Colonic mucosa (tissue), 4 donors: ENCODE measurements around the gene SMURF2. TPM values are rescaled to one million over a fixed set of nuclear protein-coding genes. Genes with fewer than 3 reads are reported as not detected.

ENCODE experiments used
- DNase-seq: peaks from one replicate; pipeline ENCODE4 v3.0.0-alpha.2; 2020
- H3K27ac ChIP-seq: fragments of 200-600 bp; one replicate; pipeline ENCODE4 v1.8.0; 2021
- H3K27me3 ChIP-seq: fragments of 200-600 bp; one replicate; pipeline ENCODE4 v1.8.0; 2021
- H3K36me3 ChIP-seq: fragments of 200-600 bp; one replicate; pipeline ENCODE4 v1.8.0; 2021
- H3K4me1 ChIP-seq: fragments of 200-600 bp; one replicate; pipeline ENCODE4 v1.8.0; 2021; ENCODE audit warnings: mild to moderate bottlenecking
- H3K4me3 ChIP-seq: fragments of 200-600 bp; one replicate; pipeline ENCODE4 v1.8.0; 2021
- H3K9ac ChIP-seq, 2 donors: one replicate each; pipeline ENCODE4 v1.7.0; 2013; ENCODE audit warnings: control low read depth in 2 of 2, low read depth in 2 of 2, low read length in 2 of 2
- H3K9me3 ChIP-seq: fragments of 200-600 bp; one replicate; pipeline ENCODE4 v1.8.0; 2021
- intact Hi-C: fragments of 100-400 bp; cut with DNase I; formaldehyde crosslinking; loops from one replicate; pipeline ENCODE4 v1.14.1; 2022
- total RNA-seq, 2 donors: library from RNA; stranded (reverse); fragmentation: NEBNext Ultra II Directional in 1 of 2; extraction: Animal tissue kit (Norgen Biotek cat#: 25700) in 1 of 2; gene quantifications; one replicate each; pipeline ENCODE4 v1.2.1, GENCODE V29; 2021
- TF ChIP-seq, protein P1 (sequence below): fragments of 200-600 bp; IDR thresholded peaks from one replicate; pipeline ENCODE4 v1.8.0; 2022; ENCODE audit warnings: antibody characterized with exemption, mild to moderate bottlenecking
- donor health status: healthy.
- donor health status: DM: no; HTN: no; CAD: no.
- donor health status: DM: no; HTN: no; CAD: no.

Gene SMURF2
- total RNA-seq, 2 donors from 2014 or later: 10.6 to 18.6 TPM

- Histone ChIP-seq H3K27ac (no peak overlapping the region), H3K4me1 (no peaks in the 10 kb centered on the region), H3K27me3 (no peaks in the 10 kb centered on the region), H3K9me3 (no peaks in the 10 kb centered on the region), H3K36me3 (no peaks in the 10 kb centered on the region), H3K4me3 (no peak overlapping the region), H3K9ac (no peak overlapping the region)
- no peak for DNase-seq
- TF ChIP-seq, protein P1, sequence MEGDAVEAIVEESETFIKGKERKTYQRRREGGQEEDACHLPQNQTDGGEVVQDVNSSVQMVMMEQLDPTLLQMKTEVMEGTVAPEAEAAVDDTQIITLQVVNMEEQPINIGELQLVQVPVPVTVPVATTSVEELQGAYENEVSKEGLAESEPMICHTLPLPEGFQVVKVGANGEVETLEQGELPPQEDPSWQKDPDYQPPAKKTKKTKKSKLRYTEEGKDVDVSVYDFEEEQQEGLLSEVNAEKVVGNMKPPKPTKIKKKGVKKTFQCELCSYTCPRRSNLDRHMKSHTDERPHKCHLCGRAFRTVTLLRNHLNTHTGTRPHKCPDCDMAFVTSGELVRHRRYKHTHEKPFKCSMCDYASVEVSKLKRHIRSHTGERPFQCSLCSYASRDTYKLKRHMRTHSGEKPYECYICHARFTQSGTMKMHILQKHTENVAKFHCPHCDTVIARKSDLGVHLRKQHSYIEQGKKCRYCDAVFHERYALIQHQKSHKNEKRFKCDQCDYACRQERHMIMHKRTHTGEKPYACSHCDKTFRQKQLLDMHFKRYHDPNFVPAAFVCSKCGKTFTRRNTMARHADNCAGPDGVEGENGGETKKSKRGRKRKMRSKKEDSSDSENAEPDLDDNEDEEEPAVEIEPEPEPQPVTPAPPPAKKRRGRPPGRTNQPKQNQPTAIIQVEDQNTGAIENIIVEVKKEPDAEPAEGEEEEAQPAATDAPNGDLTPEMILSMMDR: no peak
- intact Hi-C loops: no loop called here
Observed at GRCh38 chr17:64632194-64632593, 29.9 kb downstream of the SMURF2 start.

DNA sequence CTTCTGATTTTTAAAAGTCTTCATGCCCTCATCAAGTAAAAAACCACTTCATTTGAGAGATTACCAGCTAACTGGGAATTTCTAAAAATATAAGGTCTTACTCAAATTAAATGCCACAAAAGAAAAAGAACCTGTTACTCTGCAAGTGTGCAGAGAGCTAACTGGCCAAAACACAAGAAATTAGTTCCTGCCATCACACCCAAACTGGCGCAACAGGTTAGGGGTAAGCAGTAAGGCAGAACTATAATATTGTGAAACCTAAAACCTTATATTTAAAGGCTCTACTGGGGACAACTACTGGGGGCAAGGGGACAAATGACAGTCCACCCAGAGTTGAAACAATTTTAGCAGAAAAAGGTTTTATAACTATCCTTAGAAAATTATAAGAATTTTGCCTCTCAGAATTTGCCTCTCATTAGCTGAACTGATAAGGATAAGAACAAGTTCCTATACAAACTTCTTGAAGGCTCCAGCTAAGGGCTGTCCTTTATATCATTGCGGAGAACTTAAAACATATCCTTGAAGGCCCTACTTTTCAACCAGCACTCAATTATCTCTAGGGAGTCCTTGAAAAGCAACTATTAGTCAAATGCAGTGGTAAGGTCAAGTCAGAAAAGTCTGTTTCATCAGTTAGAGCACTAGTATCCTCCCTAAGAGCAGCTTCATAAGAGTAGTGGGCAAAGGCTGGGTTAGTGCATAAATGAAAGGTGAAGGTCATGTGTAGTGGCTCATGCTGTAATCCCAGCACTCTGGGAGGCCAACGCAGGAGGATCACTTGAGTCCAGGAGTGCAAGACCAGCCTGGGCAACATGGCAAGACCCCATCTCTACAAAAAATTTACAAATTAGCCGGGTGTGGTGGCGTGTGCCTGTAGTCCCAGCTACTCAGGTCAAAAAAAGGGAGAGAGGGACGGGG lies 31.5 kb downstream of the SMURF2 start:
- Histone ChIP-seq H3K27ac (no peak overlapping the region), H3K9me3 (no peaks in the 10 kb centered on the region), H3K4me1 (no peaks in the 10 kb centered on the region), H3K9ac (no peak overlapping the region), H3K4me3 (no peak overlapping the region), H3K36me3 (no peaks in the 10 kb centered on the region), H3K27me3 (no peaks in the 10 kb centered on the region)
- intact Hi-C loops: no loop called here
- no peak for DNase-seq
- TF ChIP-seq, protein P1: no peak

DNA sequence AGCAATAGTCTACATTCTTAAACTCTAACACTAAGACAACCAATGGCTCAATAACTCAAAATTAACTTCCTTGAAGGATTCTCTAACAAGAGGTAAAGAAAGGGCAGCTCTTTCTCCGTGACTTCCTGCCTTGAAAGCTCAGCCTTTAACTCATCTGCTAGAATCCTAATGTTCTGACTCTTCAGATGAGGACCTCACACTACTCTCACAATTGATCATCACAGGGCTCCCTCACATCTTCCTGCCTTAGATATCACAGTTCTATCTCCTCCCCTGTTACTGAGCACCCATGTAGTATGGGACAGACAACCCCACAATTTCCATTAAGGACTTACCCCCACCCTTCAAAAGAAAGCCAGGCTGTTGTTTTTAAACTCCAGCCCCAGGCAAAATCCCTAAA lies 33.5 kb downstream of the SMURF2 start:
- TF ChIP-seq, protein P1: no peak
- Histone ChIP-seq H3K9ac (no peak overlapping the region), H3K36me3 (no peaks in the 10 kb centered on the region), H3K4me1 (no peaks in the 10 kb centered on the region), H3K27me3 (no peaks in the 10 kb centered on the region), H3K4me3 (no peak overlapping the region), H3K9me3 (no peaks in the 10 kb centered on the region), H3K27ac (no peak overlapping the region)
- intact Hi-C loops: no loop called here
- DNase-seq: no peak

DNA sequence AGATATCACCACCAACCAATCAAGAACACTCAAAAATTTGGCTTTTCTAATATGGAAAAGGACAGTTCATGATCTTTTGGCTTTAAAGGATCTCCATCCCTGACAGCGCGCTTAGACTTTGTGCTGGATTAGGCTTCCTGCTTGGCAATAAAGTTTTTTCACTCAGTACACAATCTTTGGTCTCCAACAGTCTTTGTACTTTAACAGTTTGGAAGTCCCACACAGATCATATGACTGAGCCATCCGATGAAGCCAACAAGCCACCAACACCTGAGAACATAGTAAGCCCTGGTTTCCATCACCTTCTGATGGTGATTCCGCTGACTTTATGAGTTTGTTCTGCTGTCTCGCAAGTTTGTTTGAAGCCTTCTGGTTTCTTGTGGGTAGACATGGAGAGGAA lies 34.3 kb downstream of the SMURF2 start:
- no peak overlapping the region for H3K27ac ChIP-seq
- H3K9me3 ChIP-seq: no peaks in the 10 kb centered on the region
- H3K4me3 ChIP-seq: no peak overlapping the region
- no peaks in the 10 kb centered on the region for H3K36me3 ChIP-seq
- H3K27me3 ChIP-seq: no peaks in the 10 kb centered on the region
- TF ChIP-seq, protein P1: no peak
- no peaks in the 10 kb centered on the region for H3K4me1 ChIP-seq
- no peak for DNase-seq
- intact Hi-C loops: no loop called here
- H3K9ac ChIP-seq: no peak overlapping the region

DNA sequence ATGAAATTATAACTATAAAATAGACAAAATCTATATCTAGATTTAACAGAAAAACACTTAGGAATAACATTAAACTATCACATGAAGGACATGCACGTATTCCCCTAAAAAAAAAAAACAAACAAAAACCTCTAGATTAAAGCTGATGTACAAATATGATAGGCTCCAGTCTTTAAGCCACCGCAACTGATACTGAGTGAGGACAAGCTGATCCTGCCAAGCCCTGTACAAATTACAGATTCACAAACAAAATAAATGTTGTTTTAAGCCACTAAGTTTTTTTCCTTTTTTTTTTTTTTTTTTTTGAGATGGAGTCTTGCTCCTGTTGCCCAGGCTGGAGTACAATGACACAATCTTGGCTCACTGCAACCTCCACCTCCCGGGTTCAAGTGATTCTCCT lies 35.3 kb downstream of the SMURF2 start:
- no peak overlapping the region for H3K4me3 ChIP-seq
- intact Hi-C loops: no loop called here
- DNase-seq: no peak
- H3K27me3 ChIP-seq: no peaks in the 10 kb centered on the region
- TF ChIP-seq, protein P1: no peak
- no peak overlapping the region for H3K27ac ChIP-seq
- no peaks in the 10 kb centered on the region for H3K4me1 ChIP-seq
- H3K9ac ChIP-seq: no peak overlapping the region
- H3K36me3 ChIP-seq: no peaks in the 10 kb centered on the region
- no peaks in the 10 kb centered on the region for H3K9me3 ChIP-seq
